ENCODE results near the gene RGS6. TPM values are rescaled to one million over a fixed set of nuclear protein-coding genes. Genes with fewer than 3 reads are reported as not detected.

The RGS6 gene
- total RNA-seq, 2 donors from 2014 or later, result 0.15 to 0.45 TPM

GRCh38 chr14:72099566-72099965 lies 167.3 kb downstream of the RGS6 start:
- no peak overlapping the region for H3K27ac ChIP-seq
- intact Hi-C loops (cut with DNase I), result no loop called here
- H3K9me3 ChIP-seq, result no peaks in the 10 kb centered on the region
- no peak overlapping the region for H3K4me3 ChIP-seq
- no peaks in the 10 kb centered on the region for H3K27me3 ChIP-seq
- no peak for TF ChIP-seq CTCF (IDR thresholded peaks at IDR 0.05)
- H3K36me3 ChIP-seq, result no peaks in the 10 kb centered on the region
- H3K9ac ChIP-seq (ENCODE audit: low read depth in 2 of 2, low read length in 2 of 2), result no peak overlapping the region
- H3K4me1 ChIP-seq, result no peaks in the 10 kb centered on the region
- DNase-seq, result no peak

GRCh38 chr14:72104011-72104613 lies 171.9 kb downstream of the RGS6 start:
- DNase-seq, result no peak

GRCh38 chr14:72111911-72112310 lies 179.7 kb downstream of the RGS6 start:
- Histone ChIP-seq H3K36me3 (no peaks in the 10 kb centered on the region), H3K4me3 (no peak overlapping the region), H3K27me3 (no peaks in the 10 kb centered on the region), H3K4me1 (no peaks in the 10 kb centered on the region), H3K27ac (no peak overlapping the region), H3K9me3 (no peaks in the 10 kb centered on the region), H3K9ac (ENCODE audit: low read depth in 2 of 2, low read length in 2 of 2) (no peak overlapping the region)
- no peak for TF ChIP-seq CTCF (IDR thresholded peaks at IDR 0.05)
- no peak for DNase-seq
- intact Hi-C loops (cut with DNase I), result no loop called here

More at GRCh38 chr14:72104011-72104613, 171.9 kb downstream of the RGS6 start:
- H3K9ac ChIP-seq (ENCODE audit: low read depth in 2 of 2, low read length in 2 of 2), result no peak overlapping the region
- no peaks in the 10 kb centered on the region for H3K9me3 ChIP-seq
- H3K27ac ChIP-seq, result no peak overlapping the region
- H3K4me3 ChIP-seq, result no peak overlapping the region
- TF ChIP-seq CTCF (IDR thresholded peaks at IDR 0.05), result no peak
- no peaks in the 10 kb centered on the region for H3K4me1 ChIP-seq
- H3K36me3 ChIP-seq, result no peaks in the 10 kb centered on the region
- intact Hi-C loops (cut with DNase I), result no loop called here
- no peaks in the 10 kb centered on the region for H3K27me3 ChIP-seq

GRCh38 chr14:72118841-72119240 lies 186.6 kb downstream of the RGS6 start:
- H3K9me3 ChIP-seq, result no peaks in the 10 kb centered on the region
- no peak for TF ChIP-seq CTCF (IDR thresholded peaks at IDR 0.05)
- intact Hi-C loops (cut with DNase I), result no loop called here

GRCh38 chr14:72120315-72120714 lies 188.1 kb downstream of the RGS6 start:
- no peaks in the 10 kb centered on the region for H3K36me3 ChIP-seq
- H3K9ac ChIP-seq (ENCODE audit: low read depth in 2 of 2, low read length in 2 of 2), result no peak overlapping the region
- TF ChIP-seq CTCF (IDR thresholded peaks at IDR 0.05), result no peak
- H3K27ac ChIP-seq, result no peak overlapping the region
- H3K27me3 ChIP-seq, result no peaks in the 10 kb centered on the region
- intact Hi-C loops (cut with DNase I), result no loop called here
- H3K9me3 ChIP-seq, result no peaks in the 10 kb centered on the region
- DNase-seq, result no peak
- no peaks in the 10 kb centered on the region for H3K4me1 ChIP-seq
- H3K4me3 ChIP-seq, result no peak overlapping the region

More at GRCh38 chr14:72118841-72119240, 186.6 kb downstream of the RGS6 start:
- Histone ChIP-seq H3K27ac (no peak overlapping the region), H3K36me3 (no peaks in the 10 kb centered on the region), H3K27me3 (no peaks in the 10 kb centered on the region), H3K9ac (ENCODE audit: low read depth in 2 of 2, low read length in 2 of 2) (no peak overlapping the region), H3K4me3 (no peak overlapping the region), H3K4me1 (no peaks in the 10 kb centered on the region)
- DNase-seq, result no peak

Data from colonic mucosa (tissue), 4 donors.